ENCODE results near the gene DYNC1I1. TPM values are rescaled to one million over a fixed set of nuclear protein-coding genes. Genes with fewer than 3 reads are reported as not detected.

Gene DYNC1I1
- total RNA-seq (2014; rRNA removed; shearing (Covaris generic)) (0.82 and 4.1 TPM in 2 replicates), polyA plus RNA-seq (2016; fragmentation: Nextera tagmentation; extraction: Ambion mirVana) (1.4 and 1.9 TPM in 2 replicates)
- long read RNA-seq, partial matches to known transcripts: 1 of 1 reads
- long read RNA-seq, other reads (novel, unspliced or antisense): 0 of 1 reads

DNA sequence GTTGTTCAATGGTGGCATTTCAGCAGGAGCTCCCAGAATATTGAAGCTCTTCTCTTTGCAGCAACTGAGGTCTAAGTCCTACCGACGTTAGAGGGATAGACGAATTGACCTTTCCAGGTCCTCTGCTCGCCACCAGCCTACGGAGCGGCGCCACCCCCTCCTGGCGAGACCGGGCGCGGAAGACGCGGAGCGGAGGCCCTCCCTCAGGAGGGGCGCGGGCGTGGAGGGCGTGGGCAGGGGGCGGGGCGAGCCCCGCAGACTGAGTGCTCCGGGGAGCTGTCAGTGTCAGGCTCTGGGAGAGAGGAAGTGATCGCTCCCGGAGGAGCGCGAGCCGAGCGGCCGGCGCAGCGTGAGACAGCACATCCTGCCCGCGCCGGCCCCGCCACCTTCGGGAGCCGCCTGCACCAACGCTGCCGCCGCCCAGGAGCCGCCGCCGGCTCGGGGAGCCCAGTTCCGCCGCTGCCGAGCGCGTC is at the start of gene DYNC1I1:
Gene DYNC1I1, plus strand, starts transcription at position 257 of the 473 bp plus-strand sequence. CDS start 32,176 bp downstream, outside the sequence.
- Mint-ChIP-seq H3K9me3 (no peaks in the 10 kb centered on the region), H3K27ac (no peak within 1 kb of the TSS), H3K36me3 (ENCODE audit: low read depth) (no peaks in the 10 kb centered on the region), H3K4me3 (peak within 1 kb of the TSS; percentile 78), H3K27me3 (ENCODE audit: insufficient read depth, low read depth, poor library complexity) (peaks cover 26% of the 10 kb centered on the region), H3K4me1 (peaks cover 19% of the 10 kb centered on the region)
- Histone ChIP-seq H3K9me2 (ENCODE audit: insufficient read depth) (no peaks in the 10 kb centered on the region), H3K79me2 (replicated peaks; ENCODE audit: insufficient read depth) (no peaks in the 10 kb centered on the region), H4K20me1 (replicated peaks; ENCODE audit: insufficient read depth) (no peaks in the 10 kb centered on the region), H3F3A (replicated peaks; ENCODE audit: low read depth) (no peaks in the 10 kb centered on the region), H3K36me3 (ENCODE audit: insufficient read depth) (no peaks in the 10 kb centered on the region), H3K27me3 (ENCODE audit: insufficient read depth) (peaks cover 30% of the 10 kb centered on the region), H3K4me2 (peak within 1 kb of the TSS; percentile 98), H3K4me1 (ENCODE audit: insufficient read depth) (peaks cover 18% of the 10 kb centered on the region), H3K27ac (ENCODE audit: low read depth) (no peak within 1 kb of the TSS), H3K4me3 (peak within 1 kb of the TSS; percentile 86), H2AFZ (peak within 1 kb of the TSS; percentile 95)
- TF ChIP-seq ZNF114 (CRISPR knock-in tag; IDR thresholded peaks at IDR 0.05) (no peak), STAT1 (IDR thresholded peaks at IDR 0.05; ENCODE audit: unreplicated experiment) (no peak), POLR2AphosphoS5 (IDR thresholded peaks at IDR 0.05; ENCODE audit: low read depth) (no peak), JUNB (IDR thresholded peaks at IDR 0.05; ENCODE audit: unreplicated experiment) (no peak), EZH2phosphoT487 (IDR thresholded peaks at IDR 0.05; ENCODE audit: unreplicated experiment) (no peak), ZNF331 (CRISPR knock-in tag; IDR thresholded peaks at IDR 0.05; ENCODE audit: low read depth) (no peak), NANOG (IDR thresholded peaks at IDR 0.05; ENCODE audit: borderline replicate concordance) (no peak), CREB1 (CRISPR knock-in tag; IDR thresholded peaks at IDR 0.05; ENCODE audit: low read depth) (no peak), EZH2 (IDR thresholded peaks at IDR 0.05; ENCODE audit: low read depth, unreplicated experiment) (no peak)
- TF ChIP-seq, protein P1, sequence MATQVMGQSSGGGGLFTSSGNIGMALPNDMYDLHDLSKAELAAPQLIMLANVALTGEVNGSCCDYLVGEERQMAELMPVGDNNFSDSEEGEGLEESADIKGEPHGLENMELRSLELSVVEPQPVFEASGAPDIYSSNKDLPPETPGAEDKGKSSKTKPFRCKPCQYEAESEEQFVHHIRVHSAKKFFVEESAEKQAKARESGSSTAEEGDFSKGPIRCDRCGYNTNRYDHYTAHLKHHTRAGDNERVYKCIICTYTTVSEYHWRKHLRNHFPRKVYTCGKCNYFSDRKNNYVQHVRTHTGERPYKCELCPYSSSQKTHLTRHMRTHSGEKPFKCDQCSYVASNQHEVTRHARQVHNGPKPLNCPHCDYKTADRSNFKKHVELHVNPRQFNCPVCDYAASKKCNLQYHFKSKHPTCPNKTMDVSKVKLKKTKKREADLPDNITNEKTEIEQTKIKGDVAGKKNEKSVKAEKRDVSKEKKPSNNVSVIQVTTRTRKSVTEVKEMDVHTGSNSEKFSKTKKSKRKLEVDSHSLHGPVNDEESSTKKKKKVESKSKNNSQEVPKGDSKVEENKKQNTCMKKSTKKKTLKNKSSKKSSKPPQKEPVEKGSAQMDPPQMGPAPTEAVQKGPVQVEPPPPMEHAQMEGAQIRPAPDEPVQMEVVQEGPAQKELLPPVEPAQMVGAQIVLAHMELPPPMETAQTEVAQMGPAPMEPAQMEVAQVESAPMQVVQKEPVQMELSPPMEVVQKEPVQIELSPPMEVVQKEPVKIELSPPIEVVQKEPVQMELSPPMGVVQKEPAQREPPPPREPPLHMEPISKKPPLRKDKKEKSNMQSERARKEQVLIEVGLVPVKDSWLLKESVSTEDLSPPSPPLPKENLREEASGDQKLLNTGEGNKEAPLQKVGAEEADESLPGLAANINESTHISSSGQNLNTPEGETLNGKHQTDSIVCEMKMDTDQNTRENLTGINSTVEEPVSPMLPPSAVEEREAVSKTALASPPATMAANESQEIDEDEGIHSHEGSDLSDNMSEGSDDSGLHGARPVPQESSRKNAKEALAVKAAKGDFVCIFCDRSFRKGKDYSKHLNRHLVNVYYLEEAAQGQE (IDR thresholded peaks at IDR 0.05; ENCODE audit: unreplicated experiment): no peak
- TF ChIP-seq, protein P2, sequence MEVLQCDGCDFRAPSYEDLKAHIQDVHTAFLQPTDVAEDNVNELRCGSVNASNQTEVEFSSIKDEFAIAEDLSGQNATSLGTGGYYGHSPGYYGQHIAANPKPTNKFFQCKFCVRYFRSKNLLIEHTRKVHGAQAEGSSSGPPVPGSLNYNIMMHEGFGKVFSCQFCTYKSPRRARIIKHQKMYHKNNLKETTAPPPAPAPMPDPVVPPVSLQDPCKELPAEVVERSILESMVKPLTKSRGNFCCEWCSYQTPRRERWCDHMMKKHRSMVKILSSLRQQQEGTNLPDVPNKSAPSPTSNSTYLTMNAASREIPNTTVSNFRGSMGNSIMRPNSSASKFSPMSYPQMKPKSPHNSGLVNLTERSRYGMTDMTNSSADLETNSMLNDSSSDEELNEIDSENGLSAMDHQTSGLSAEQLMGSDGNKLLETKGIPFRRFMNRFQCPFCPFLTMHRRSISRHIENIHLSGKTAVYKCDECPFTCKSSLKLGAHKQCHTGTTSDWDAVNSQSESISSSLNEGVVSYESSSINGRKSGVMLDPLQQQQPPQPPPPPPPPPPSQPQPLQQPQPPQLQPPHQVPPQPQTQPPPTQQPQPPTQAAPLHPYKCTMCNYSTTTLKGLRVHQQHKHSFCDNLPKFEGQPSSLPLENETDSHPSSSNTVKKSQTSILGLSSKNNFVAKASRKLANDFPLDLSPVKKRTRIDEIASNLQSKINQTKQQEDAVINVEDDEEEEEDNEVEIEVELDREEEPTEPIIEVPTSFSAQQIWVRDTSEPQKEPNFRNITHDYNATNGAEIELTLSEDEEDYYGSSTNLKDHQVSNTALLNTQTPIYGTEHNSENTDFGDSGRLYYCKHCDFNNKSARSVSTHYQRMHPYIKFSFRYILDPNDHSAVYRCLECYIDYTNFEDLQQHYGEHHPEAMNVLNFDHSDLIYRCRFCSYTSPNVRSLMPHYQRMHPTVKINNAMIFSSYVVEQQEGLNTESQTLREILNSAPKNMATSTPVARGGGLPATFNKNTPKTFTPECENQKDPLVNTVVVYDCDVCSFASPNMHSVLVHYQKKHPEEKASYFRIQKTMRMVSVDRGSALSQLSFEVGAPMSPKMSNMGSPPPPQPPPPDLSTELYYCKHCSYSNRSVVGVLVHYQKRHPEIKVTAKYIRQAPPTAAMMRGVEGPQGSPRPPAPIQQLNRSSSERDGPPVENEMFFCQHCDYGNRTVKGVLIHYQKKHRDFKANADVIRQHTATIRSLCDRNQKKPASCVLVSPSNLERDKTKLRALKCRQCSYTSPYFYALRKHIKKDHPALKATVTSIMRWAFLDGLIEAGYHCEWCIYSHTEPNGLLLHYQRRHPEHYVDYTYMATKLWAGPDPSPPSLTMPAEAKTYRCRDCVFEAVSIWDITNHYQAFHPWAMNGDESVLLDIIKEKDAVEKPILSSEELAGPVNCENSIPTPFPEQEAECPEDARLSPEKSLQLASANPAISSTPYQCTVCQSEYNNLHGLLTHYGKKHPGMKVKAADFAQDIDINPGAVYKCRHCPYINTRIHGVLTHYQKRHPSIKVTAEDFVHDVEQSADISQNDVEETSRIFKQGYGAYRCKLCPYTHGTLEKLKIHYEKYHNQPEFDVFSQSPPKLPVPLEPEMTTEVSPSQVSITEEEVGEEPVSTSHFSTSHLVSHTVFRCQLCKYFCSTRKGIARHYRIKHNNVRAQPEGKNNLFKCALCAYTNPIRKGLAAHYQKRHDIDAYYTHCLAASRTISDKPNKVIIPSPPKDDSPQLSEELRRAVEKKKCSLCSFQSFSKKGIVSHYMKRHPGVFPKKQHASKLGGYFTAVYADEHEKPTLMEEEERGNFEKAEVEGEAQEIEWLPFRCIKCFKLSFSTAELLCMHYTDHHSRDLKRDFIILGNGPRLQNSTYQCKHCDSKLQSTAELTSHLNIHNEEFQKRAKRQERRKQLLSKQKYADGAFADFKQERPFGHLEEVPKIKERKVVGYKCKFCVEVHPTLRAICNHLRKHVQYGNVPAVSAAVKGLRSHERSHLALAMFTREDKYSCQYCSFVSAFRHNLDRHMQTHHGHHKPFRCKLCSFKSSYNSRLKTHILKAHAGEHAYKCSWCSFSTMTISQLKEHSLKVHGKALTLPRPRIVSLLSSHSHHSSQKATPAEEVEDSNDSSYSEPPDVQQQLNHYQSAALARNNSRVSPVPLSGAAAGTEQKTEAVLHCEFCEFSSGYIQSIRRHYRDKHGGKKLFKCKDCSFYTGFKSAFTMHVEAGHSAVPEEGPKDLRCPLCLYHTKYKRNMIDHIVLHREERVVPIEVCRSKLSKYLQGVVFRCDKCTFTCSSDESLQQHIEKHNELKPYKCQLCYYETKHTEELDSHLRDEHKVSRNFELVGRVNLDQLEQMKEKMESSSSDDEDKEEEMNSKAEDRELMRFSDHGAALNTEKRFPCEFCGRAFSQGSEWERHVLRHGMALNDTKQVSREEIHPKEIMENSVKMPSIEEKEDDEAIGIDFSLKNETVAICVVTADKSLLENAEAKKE (CRISPR knock-in tag; IDR thresholded peaks at IDR 0.05): no peak
- TF ChIP-seq, protein P3, sequence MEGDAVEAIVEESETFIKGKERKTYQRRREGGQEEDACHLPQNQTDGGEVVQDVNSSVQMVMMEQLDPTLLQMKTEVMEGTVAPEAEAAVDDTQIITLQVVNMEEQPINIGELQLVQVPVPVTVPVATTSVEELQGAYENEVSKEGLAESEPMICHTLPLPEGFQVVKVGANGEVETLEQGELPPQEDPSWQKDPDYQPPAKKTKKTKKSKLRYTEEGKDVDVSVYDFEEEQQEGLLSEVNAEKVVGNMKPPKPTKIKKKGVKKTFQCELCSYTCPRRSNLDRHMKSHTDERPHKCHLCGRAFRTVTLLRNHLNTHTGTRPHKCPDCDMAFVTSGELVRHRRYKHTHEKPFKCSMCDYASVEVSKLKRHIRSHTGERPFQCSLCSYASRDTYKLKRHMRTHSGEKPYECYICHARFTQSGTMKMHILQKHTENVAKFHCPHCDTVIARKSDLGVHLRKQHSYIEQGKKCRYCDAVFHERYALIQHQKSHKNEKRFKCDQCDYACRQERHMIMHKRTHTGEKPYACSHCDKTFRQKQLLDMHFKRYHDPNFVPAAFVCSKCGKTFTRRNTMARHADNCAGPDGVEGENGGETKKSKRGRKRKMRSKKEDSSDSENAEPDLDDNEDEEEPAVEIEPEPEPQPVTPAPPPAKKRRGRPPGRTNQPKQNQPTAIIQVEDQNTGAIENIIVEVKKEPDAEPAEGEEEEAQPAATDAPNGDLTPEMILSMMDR (conservative IDR thresholded peaks at IDR 0.05; ENCODE audit: low read depth in 2 of 2): no peak
- TF ChIP-seq, protein P4, sequence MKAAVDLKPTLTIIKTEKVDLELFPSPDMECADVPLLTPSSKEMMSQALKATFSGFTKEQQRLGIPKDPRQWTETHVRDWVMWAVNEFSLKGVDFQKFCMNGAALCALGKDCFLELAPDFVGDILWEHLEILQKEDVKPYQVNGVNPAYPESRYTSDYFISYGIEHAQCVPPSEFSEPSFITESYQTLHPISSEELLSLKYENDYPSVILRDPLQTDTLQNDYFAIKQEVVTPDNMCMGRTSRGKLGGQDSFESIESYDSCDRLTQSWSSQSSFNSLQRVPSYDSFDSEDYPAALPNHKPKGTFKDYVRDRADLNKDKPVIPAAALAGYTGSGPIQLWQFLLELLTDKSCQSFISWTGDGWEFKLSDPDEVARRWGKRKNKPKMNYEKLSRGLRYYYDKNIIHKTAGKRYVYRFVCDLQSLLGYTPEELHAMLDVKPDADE (IDR thresholded peaks at IDR 0.05): no peak
- ATAC-seq (peak; percentile 89), DNase-seq (ENCODE audit: low spot score) (peak; percentile 73)

Data from GM23338 (cell line).